Measurements from ENCODE around the gene KCNK1. TPM values are rescaled to one million over a fixed set of nuclear protein-coding genes. Genes with fewer than 3 reads are reported as not detected.

The KCNK1 gene
- total RNA-seq, 1 experiment from 2014 or later, result 60.6 TPM

- H4K20me1 ChIP-seq (ENCODE audit: insufficient read depth), result no peaks in the 10 kb centered on the region
- DNase-seq, result no peak
- no peaks in the 10 kb centered on the region for H3K79me2 ChIP-seq (ENCODE audit: low read depth)
- peaks cover 15% of the 10 kb centered on the region; the same call in 1 of the 2 replicates for H3F3A ChIP-seq (ENCODE audit: insufficient read depth, low read depth)
- ChIA-PET CTCF (no interaction called here), POLR2A (ENCODE audit: unreplicated experiment) (no interaction called here)
- TF ChIP-seq EZH2 (IDR thresholded peaks at IDR 0.05; ENCODE audit: low read depth) (no peak), CTCF (conservative IDR thresholded peaks at IDR 0.05) (no peak)
- no peaks in the 10 kb centered on the region for H3K27me3 ChIP-seq (ENCODE audit: insufficient read depth, low read depth)
- H3K9me2 ChIP-seq (ENCODE audit: insufficient read depth), result no peaks in the 10 kb centered on the region
- BruUV-seq (replicated peaks), result no TSS peak
- no peak overlapping the region for H2AFZ ChIP-seq
- H3K27ac ChIP-seq, result no peak overlapping the region
- intact Hi-C loops (cut with micrococcal nuclease; ENCODE audit: unreplicated experiment), result loop anchor here (5.0 kb wide), 1 partner anchor 47 kb away; no protein-coding TSS in a partner anchor
- peak overlapping the region; percentile 4; the same call in 1 of the 2 replicates for H3K4me2 ChIP-seq
- H3K4me1 ChIP-seq (replicated peaks; ENCODE audit: insufficient read depth), result peaks cover 34% of the 10 kb centered on the region
- no peak overlapping the region for H3K4me3 ChIP-seq
- H3K36me3 ChIP-seq (ENCODE audit: low read depth), result no peaks in the 10 kb centered on the region
- H3K9me3 ChIP-seq (ENCODE audit: insufficient read depth, low read depth), result peaks cover 7% of the 10 kb centered on the region; the same call in 1 of the 2 replicates
Observed at GRCh38 chr1:233719655-233720341, 105.9 kb downstream of the KCNK1 start.

GRCh38 chr1:233721004-233721595, 107.2 kb downstream of the KCNK1 start:
- Histone ChIP-seq H3K27me3 (ENCODE audit: insufficient read depth, low read depth) (no peaks in the 10 kb centered on the region), H3K4me1 (replicated peaks; ENCODE audit: insufficient read depth) (peaks cover 34% of the 10 kb centered on the region), H3K4me3 (no peak overlapping the region), H3F3A (ENCODE audit: insufficient read depth, low read depth) (peaks cover 15% of the 10 kb centered on the region; the same call in 1 of the 2 replicates), H3K4me2 (peak overlapping the region; percentile 29; the same call in 1 of the 2 replicates), H3K9me2 (ENCODE audit: insufficient read depth) (no peaks in the 10 kb centered on the region), H3K79me2 (ENCODE audit: low read depth) (no peaks in the 10 kb centered on the region), H3K27ac (peak overlapping the region; percentile 49), H4K20me1 (ENCODE audit: insufficient read depth) (no peaks in the 10 kb centered on the region), H3K9me3 (ENCODE audit: insufficient read depth, low read depth) (peaks cover 7% of the 10 kb centered on the region; the same call in 1 of the 2 replicates), H3K36me3 (ENCODE audit: low read depth) (no peaks in the 10 kb centered on the region), H2AFZ (peak overlapping the region; percentile 7; the same call in 1 of the 2 replicates)
- no TSS peak for BruUV-seq (replicated peaks)
- TF ChIP-seq EZH2 (IDR thresholded peaks at IDR 0.05; ENCODE audit: low read depth) (no peak), CTCF (conservative IDR thresholded peaks at IDR 0.05) (no peak)
- ChIA-PET POLR2A (ENCODE audit: unreplicated experiment) (interaction anchor here (0.5 kb wide), 1 partner anchor 354 kb away, joined by 26 read pairs; no protein-coding TSS in a partner anchor), CTCF (interaction anchor here (0.6 kb wide), 2 partner anchors 194 to 354 kb away, joined by 3 to 5 read pairs; no protein-coding TSS in a partner anchor)
- intact Hi-C loops (cut with micrococcal nuclease; ENCODE audit: unreplicated experiment), result loop anchor here (5.0 kb wide), 1 partner anchor 49 kb away; no protein-coding TSS in a partner anchor
- DNase-seq, result peak; percentile 31 to 78

Small RNA genes within 50 kb of the gene (microRNA-seq; reads per million reads assigned to microRNA genes)
- not detected for gene MIR4427 (ENCODE audit: borderline number of aligned reads, borderline replicate concordance)
